Epithelial cell of umbilical artery (primary cell): ENCODE measurements around the gene ASB13. TPM values are rescaled to one million over a fixed set of nuclear protein-coding genes. Genes with fewer than 3 reads are reported as not detected.

Experiments
- total RNA-seq: library from RNA; depleted of rRNA; stranded (reverse); fragments of >200 nt; gene quantifications from 2 replicates; pipeline ENCODE4 v1.2.3, GENCODE V29; 2014

ASB13 gene
- total RNA-seq = 6.5 and 11.4 TPM in 2 replicates

GRCh38 chr10:5666008-5666840 lies at the start of gene ASB13:
TSS of gene ASB13 (minus strand) at chr10:5666595. CDS start at chr10:5666551, 44 bp downstream.

GRCh38 chr10:5684318-5684970 lies 18.0 kb upstream of the ASB13 start, which contains the start of gene TASOR2:
TSS of gene TASOR2 (plus strand) at chr10:5684838. CDS start at chr10:5720643, 35,805 bp downstream.

Other genes starting within 250 kb of the ASB13 start
- gene CALML5, start 167.0 kb downstream of the ASB13 start, total RNA-seq = not detected in 2 replicates
- not detected in 2 replicates for gene CALML3, start 141.6 kb downstream of the ASB13 start, total RNA-seq
- 48.4 and 73.4 TPM in 2 replicates for gene TASOR2, start 18.2 kb upstream of the ASB13 start, total RNA-seq
- 549 and 587 TPM in 2 replicates for gene GDI2, start 146.8 kb upstream of the ASB13 start, total RNA-seq
- 5.8 and 8.1 TPM in 2 replicates for gene ANKRD16, start 223.3 kb upstream of the ASB13 start, total RNA-seq
- gene FBH1, start 223.6 kb upstream of the ASB13 start, total RNA-seq = 104 TPM in 2 replicates